Naive thymus-derived CD4-positive, alpha-beta T cell (primary cell): ENCODE measurements around the gene MPZ. TPM values are rescaled to one million over a fixed set of nuclear protein-coding genes. Genes with fewer than 3 reads are reported as not detected.
A peak's percentile ranks its signal among the peaks of the same experiment; 100 is the strongest.

Source experiments
- ATAC-seq: fragments of 150-1000 bp; cut with Tn5 transposase; 2 replicates; pipeline ENCODE4 v1.10.0; 2021; ENCODE audit warnings: mild to moderate bottlenecking, moderate library complexity
- CTCF ChIA-PET: fragments of 350-600 bp; sonication (Branson Sonifier 250); formaldehyde crosslinking; loops from one replicate; lab custom pipeline; 2021; ENCODE audit warnings: antibody characterized with exemption; lab: Charles Lee
- POLR2A ChIA-PET: fragments of 350-600 bp; sonication (Branson Sonifier 250); formaldehyde crosslinking; loops from one replicate; lab custom pipeline; 2021; ENCODE audit warnings: antibody characterized with exemption, inconsistent platforms; lab: Charles Lee
- DNase-seq, 9 donors: peaks; one replicate each; pipeline versions ENCODE4 v3.0.0 to v3.0.0-alpha.2; 2020 to 2022; ENCODE audit warnings: mixed read lengths in 1 of 9
- H3K27ac ChIP-seq: one replicate; pipeline ENCODE4 v1.7.0; 2013; ENCODE audit warnings: mild to moderate bottlenecking, low read depth, low read length, moderate library complexity
- H3K27me3 ChIP-seq, 2 donors: one replicate each; pipeline ENCODE4 v1.7.0; 2013; ENCODE audit warnings: low read length in 2 of 2, mild to moderate bottlenecking in 2 of 2, moderate library complexity in 2 of 2; ENCODE audit not compliant: control insufficient read depth in 2 of 2, insufficient read depth in 2 of 2
- H3K36me3 ChIP-seq, 3 experiments: 1 replicate in 2 of 3; 2 replicates in 1 of 3; pipeline ENCODE4 v1.7.0; 2013; ENCODE audit warnings: low read length in 3 of 3, mild to moderate bottlenecking in 3 of 3, moderate library complexity in 1 of 3; ENCODE audit not compliant: insufficient read depth in 3 of 3, control insufficient read depth in 2 of 3
- H3K4me1 ChIP-seq, 2 donors: one replicate each; pipeline ENCODE4 v1.7.0; 2013; ENCODE audit warnings: low read length in 2 of 2, mild to moderate bottlenecking in 2 of 2, moderate library complexity in 1 of 2; ENCODE audit not compliant: control insufficient read depth in 2 of 2, insufficient read depth in 2 of 2
- H3K4me3 ChIP-seq: 2 replicates; pipeline ENCODE4 v1.7.0; 2013; ENCODE audit warnings: mild to moderate bottlenecking, low read length
- H3K9me3 ChIP-seq, 3 experiments: 1 replicate in 2 of 3; 2 replicates in 1 of 3; pipeline ENCODE4 v1.7.0; 2013; ENCODE audit warnings: low read length in 3 of 3; ENCODE audit not compliant: control insufficient read depth in 2 of 3
- H3K27ac Mint-ChIP-seq, 9 donors: one replicate each; pipeline ENCODE4 v1.8.0; 2020 to 2022; ENCODE audit warnings: mixed read lengths in 9 of 9, mild to moderate bottlenecking in 8 of 9, moderate library complexity in 5 of 9, inconsistent platforms in 2 of 9
- H3K27me3 Mint-ChIP-seq, 5 donors: one replicate each; pipeline ENCODE4 v1.8.0; 2021 to 2022; ENCODE audit warnings: mixed read lengths in 5 of 5, mild to moderate bottlenecking in 1 of 5
- H3K36me3 Mint-ChIP-seq, 5 donors: one replicate each; pipeline ENCODE4 v1.8.0; 2020 to 2022; ENCODE audit warnings: mixed read lengths in 5 of 5, mild to moderate bottlenecking in 3 of 5, inconsistent platforms in 1 of 5
- H3K4me1 Mint-ChIP-seq, 7 donors: one replicate each; pipeline ENCODE4 v1.8.0; 2020 to 2022; ENCODE audit warnings: mixed read lengths in 7 of 7, mild to moderate bottlenecking in 3 of 7, inconsistent platforms in 1 of 7
- H3K4me3 Mint-ChIP-seq, 10 donors: one replicate each; pipeline ENCODE4 v1.8.0; 2020 to 2022; ENCODE audit warnings: mild to moderate bottlenecking in 10 of 10, mixed read lengths in 10 of 10, moderate library complexity in 6 of 10, inconsistent platforms in 2 of 10
- H3K9me3 Mint-ChIP-seq, 11 donors: one replicate each; pipeline ENCODE4 v1.8.0; 2020 to 2022; ENCODE audit warnings: mixed read lengths in 11 of 11, mild to moderate bottlenecking in 4 of 11, inconsistent platforms in 1 of 11, moderate library complexity in 1 of 11
- intact Hi-C, 2 donors: fragments of 100-400 bp; cut with micrococcal nuclease; formaldehyde crosslinking; loops; one replicate each; pipeline ENCODE4 v1.15.1; 2023
- polyA plus RNA-seq, 2 donors: library from polyadenylated mRNA; unstranded; fragments of 300-500 nt; fragmentation: Illumina TruSeq; gene quantifications; one replicate each; pipeline ENCODE4 v1.2.3, GENCODE V29; 2021
- total RNA-seq, 6 experiments: library from RNA in 5 of 6; stranded (reverse) in 5 of 6; gene quantifications; 1 replicate in 5 of 6; 2 replicates in 1 of 6; pipeline ENCODE4 v1.2.3 and lab custom pipeline; 2021 to 2026

MPZ gene
- total RNA-seq (10 to 100 TPM in 2 of 5 experiments, 1 to 10 TPM in 3; 2.3 to 12.4 (median 6.2) TPM), polyA plus RNA-seq (not detected), total RNA-seq (lab: John Stamatoyannopoulos, UW) (1.3 reads per million, percentile 2 among the genes with 10 or more reads in this experiment)

GRCh38 chr1:161309868-161310267 lies at the start of gene MPZ:
MPZ (minus strand) TSS chr1:161309968; CDS start chr1:161309905, 63 bp downstream.
- Mint-ChIP-seq H3K4me1 (peaks cover 19 to 42% (median 36%) of the 10 kb centered on the region in 7 donors), H3K27me3 (peaks cover 0 to 7% (median 0%) of the 10 kb centered on the region in 5 donors), H3K27ac (peak within 1 kb of the TSS in 4 of 9 donors; percentile 2 to 97 (median 88)), H3K4me3 (no peak within 1 kb of the TSS), H3K9me3 (no peaks in the 10 kb centered on the region), H3K36me3 (peaks cover 0 to 5% (median 0%) of the 10 kb centered on the region in 5 donors)
- ChIA-PET CTCF (no interaction called here), POLR2A (no interaction called here)
- H3K9me3 ChIP-seq, result no peaks in the 10 kb centered on the region
- ATAC-seq (no peak), DNase-seq (no peak)
- H3K4me3 ChIP-seq, result no peak within 1 kb of the TSS
- H3K27ac ChIP-seq, result no peak within 1 kb of the TSS
- H3K4me1 ChIP-seq, result peaks cover 2 to 13% of the 10 kb centered on the region in 2 donors
- peaks cover 0 to 7% (median 0%) of the 10 kb centered on the region in 3 experiments for H3K36me3 ChIP-seq
- intact Hi-C loops, result loop anchor here in 1 of 2 donors (5.0 kb wide), 2 partner anchors 72 to 1388 kb away; no protein-coding TSS in a partner anchor
- no peaks in the 10 kb centered on the region for H3K27me3 ChIP-seq

DNA sequence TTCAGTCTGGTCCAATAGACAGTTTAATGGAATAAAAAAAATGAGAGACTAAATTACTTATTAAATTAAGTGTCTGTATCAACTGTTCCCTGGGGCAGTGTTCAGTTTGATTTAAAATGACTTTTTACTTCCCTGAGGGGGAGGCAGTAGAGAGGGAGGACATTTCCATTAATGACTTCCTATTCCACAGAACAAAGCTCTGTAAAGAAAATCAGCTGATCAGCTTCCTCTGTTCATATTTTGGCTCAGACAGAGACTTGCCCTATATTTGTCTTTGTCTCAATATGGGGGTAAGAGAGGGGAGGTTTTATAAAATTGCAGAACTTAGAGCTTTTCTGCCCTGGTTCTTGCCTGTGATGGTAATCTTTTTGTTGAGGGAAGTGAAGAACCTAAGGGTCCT lies 49.5 kb upstream of the MPZ start:
- Mint-ChIP-seq H3K27me3 (no peaks in the 10 kb centered on the region), H3K9me3 (no peaks in the 10 kb centered on the region), H3K4me3 (no peak overlapping the region), H3K4me1 (peaks cover 0 to 12% (median 10%) of the 10 kb centered on the region in 7 donors), H3K27ac (peak overlapping the region in 5 of 9 donors; percentile 10 to 60 (median 32)), H3K36me3 (peaks cover 4 to 24% (median 14%) of the 10 kb centered on the region in 5 donors)
- Histone ChIP-seq H3K4me1 (no peaks in the 10 kb centered on the region), H3K9me3 (no peaks in the 10 kb centered on the region), H3K36me3 (peaks cover 0 to 32% (median 4%) of the 10 kb centered on the region in 3 experiments), H3K4me3 (no peak overlapping the region), H3K27ac (no peak overlapping the region), H3K27me3 (no peaks in the 10 kb centered on the region)
- ATAC-seq (peak; percentile 37), DNase-seq (no peak)
- ChIA-PET CTCF (interaction anchor here (0.6 kb wide), 1 partner anchor 129 kb away, joined by 3 read pairs; no protein-coding TSS in a partner anchor), POLR2A (no interaction called here)
- intact Hi-C loops, result no loop called here

GRCh38 chr1:161357073-161357472 lies 47.3 kb upstream of the MPZ start:
- DNase-seq, result no peak
- H3K4me3 Mint-ChIP-seq, result no peak overlapping the region
- peaks cover 0 to 16% (median 10%) of the 10 kb centered on the region in 7 donors for H3K4me1 Mint-ChIP-seq
- no peak overlapping the region for H3K27ac ChIP-seq
- H3K27me3 Mint-ChIP-seq, result no peaks in the 10 kb centered on the region
- intact Hi-C loops, result no loop called here
- H3K36me3 Mint-ChIP-seq, result peaks cover 0 to 20% (median 10%) of the 10 kb centered on the region in 5 donors
- H3K36me3 ChIP-seq, result peaks cover 0 to 19% (median 0%) of the 10 kb centered on the region in 3 experiments
- H3K4me3 ChIP-seq, result no peak overlapping the region
- H3K4me1 ChIP-seq, result no peaks in the 10 kb centered on the region
- H3K9me3 ChIP-seq, result no peaks in the 10 kb centered on the region
- H3K27me3 ChIP-seq, result no peaks in the 10 kb centered on the region
- H3K27ac Mint-ChIP-seq, result no peak overlapping the region
- CTCF ChIA-PET, result no interaction called here
- H3K9me3 Mint-ChIP-seq, result no peaks in the 10 kb centered on the region
- no peak for ATAC-seq
- POLR2A ChIA-PET, result interaction anchor here (0.6 to 0.7 kb wide), 2 partner anchors 172 to 475 kb away, joined by 4 read pairs; no protein-coding TSS in a partner anchor

DNA sequence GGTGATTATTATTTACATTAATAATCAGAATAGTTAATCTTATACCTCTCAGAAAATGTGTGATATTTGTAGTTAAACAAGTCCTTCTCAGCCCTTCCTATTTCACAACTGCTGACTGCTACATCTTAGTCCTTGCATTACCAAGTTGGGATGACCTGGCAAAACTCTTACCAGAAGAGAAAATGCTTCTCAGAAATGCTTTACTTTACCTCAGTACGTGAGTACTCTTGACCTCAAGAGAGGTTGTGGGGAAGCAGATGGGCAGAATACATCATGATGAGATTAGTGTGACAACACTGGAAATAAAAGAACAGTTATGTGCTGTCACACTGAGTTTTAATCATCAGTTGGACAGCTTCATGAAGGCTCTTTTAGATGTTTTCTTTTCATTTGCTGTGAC lies 41.7 kb upstream of the MPZ start:
- CTCF ChIA-PET, result interaction anchor here (1.3 kb wide), 1 partner anchor 46 kb away, joined by 3 read pairs; no protein-coding TSS in a partner anchor
- H3K9me3 Mint-ChIP-seq, result no peaks in the 10 kb centered on the region
- H3K27ac ChIP-seq, result no peak overlapping the region

GRCh38 chr1:161350671-161351070 lies 40.9 kb upstream of the MPZ start:
- no peaks in the 10 kb centered on the region for H3K9me3 Mint-ChIP-seq
- no peak for ATAC-seq
- CTCF ChIA-PET, result no interaction called here

More for the DNA sequence above, 41.7 kb upstream of the MPZ start:
- Mint-ChIP-seq H3K4me3 (peak overlapping the region in 1 of 10 donors; percentile 19), H3K4me1 (peaks cover 0 to 22% (median 5%) of the 10 kb centered on the region in 7 donors), H3K27ac (no peak overlapping the region), H3K36me3 (peaks cover 0 to 16% (median 10%) of the 10 kb centered on the region in 5 donors), H3K27me3 (no peaks in the 10 kb centered on the region)
- H3K9me3 ChIP-seq, result no peaks in the 10 kb centered on the region
- no peak overlapping the region for H3K4me3 ChIP-seq
- intact Hi-C loops, result no loop called here
- ATAC-seq, result peak; percentile 57
- POLR2A ChIA-PET, result interaction anchor here (1.1 kb wide), 1 partner anchor 23 kb away, joined by 4 read pairs; no protein-coding TSS in a partner anchor
- no peaks in the 10 kb centered on the region for H3K4me1 ChIP-seq
- no peaks in the 10 kb centered on the region for H3K27me3 ChIP-seq
- H3K36me3 ChIP-seq, result peaks cover 0 to 10% (median 0%) of the 10 kb centered on the region in 3 experiments
- DNase-seq, result no peak

DNA sequence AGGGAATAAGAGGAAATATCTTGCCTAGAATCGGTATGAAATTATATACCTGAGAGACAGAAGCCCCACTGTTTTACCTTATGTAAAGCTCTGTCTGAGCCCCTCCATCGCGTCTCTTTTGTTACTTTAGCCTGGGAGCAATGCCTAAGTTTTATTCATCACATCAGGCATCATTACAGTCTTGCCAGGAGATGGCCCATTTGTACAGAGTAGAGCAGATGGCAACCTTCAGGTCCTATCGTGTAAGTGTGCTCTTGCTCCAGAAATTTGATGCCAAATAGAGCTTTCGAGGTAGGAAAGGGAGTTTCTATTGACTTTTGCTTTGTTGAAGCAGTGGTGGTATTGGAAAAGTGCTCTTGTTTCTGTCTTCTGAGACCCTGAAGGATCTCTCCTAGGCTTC lies 33.1 kb upstream of the MPZ start:
- peaks cover 3 to 41% (median 4%) of the 10 kb centered on the region in 3 experiments for H3K36me3 ChIP-seq

More at GRCh38 chr1:161350671-161351070, 40.9 kb upstream of the MPZ start:
- Mint-ChIP-seq H3K27ac (peak overlapping the region in 1 of 9 donors; percentile 6), H3K36me3 (peaks cover 0 to 13% (median 10%) of the 10 kb centered on the region in 5 donors), H3K4me3 (no peak overlapping the region), H3K27me3 (no peaks in the 10 kb centered on the region), H3K4me1 (peaks cover 0 to 22% (median 3%) of the 10 kb centered on the region in 7 donors)
- no peak overlapping the region for H3K4me3 ChIP-seq
- H3K27ac ChIP-seq, result no peak overlapping the region
- intact Hi-C loops, result no loop called here
- H3K27me3 ChIP-seq, result no peaks in the 10 kb centered on the region
- DNase-seq, result no peak
- POLR2A ChIA-PET, result no interaction called here
- no peaks in the 10 kb centered on the region for H3K4me1 ChIP-seq
- no peaks in the 10 kb centered on the region for H3K9me3 ChIP-seq
- H3K36me3 ChIP-seq, result peaks cover 0 to 10% (median 0%) of the 10 kb centered on the region in 3 experiments

More for the DNA sequence above, 33.1 kb upstream of the MPZ start:
- ATAC-seq (no peak), DNase-seq (no peak)
- CTCF ChIA-PET, result no interaction called here
- no peaks in the 10 kb centered on the region for H3K27me3 ChIP-seq
- no peaks in the 10 kb centered on the region for H3K27me3 Mint-ChIP-seq
- no peak overlapping the region for H3K4me3 ChIP-seq
- H3K9me3 ChIP-seq, result no peaks in the 10 kb centered on the region
- no peak overlapping the region for H3K4me3 Mint-ChIP-seq
- H3K27ac Mint-ChIP-seq, result peak overlapping the region in 1 of 9 donors; percentile 59
- no peak overlapping the region for H3K27ac ChIP-seq
- H3K36me3 Mint-ChIP-seq, result peaks cover 3 to 44% (median 27%) of the 10 kb centered on the region in 5 donors
- H3K9me3 Mint-ChIP-seq, result no peaks in the 10 kb centered on the region
- intact Hi-C loops, result no loop called here
- no peaks in the 10 kb centered on the region for H3K4me1 ChIP-seq
- POLR2A ChIA-PET, result no interaction called here
- peaks cover 0 to 12% (median 4%) of the 10 kb centered on the region in 7 donors for H3K4me1 Mint-ChIP-seq
